Hematopoietic multipotent progenitor cell treated with erythropoietin and hydrocortisone succinate and interleukin-3 and kit ligand, for 4 days (in vitro differentiated cells): ENCODE data around the gene RMC1.
"Not testable (repeated sequence)": the region's sequence is repeated elsewhere in the genome, so short reads cannot be mapped to it uniquely, and the experiment has no call there.

Experiments
- DNase-seq: peaks from one replicate; pipeline ENCODE4 v3.0.0-alpha.2; 2015

Gene RMC1

DNA sequence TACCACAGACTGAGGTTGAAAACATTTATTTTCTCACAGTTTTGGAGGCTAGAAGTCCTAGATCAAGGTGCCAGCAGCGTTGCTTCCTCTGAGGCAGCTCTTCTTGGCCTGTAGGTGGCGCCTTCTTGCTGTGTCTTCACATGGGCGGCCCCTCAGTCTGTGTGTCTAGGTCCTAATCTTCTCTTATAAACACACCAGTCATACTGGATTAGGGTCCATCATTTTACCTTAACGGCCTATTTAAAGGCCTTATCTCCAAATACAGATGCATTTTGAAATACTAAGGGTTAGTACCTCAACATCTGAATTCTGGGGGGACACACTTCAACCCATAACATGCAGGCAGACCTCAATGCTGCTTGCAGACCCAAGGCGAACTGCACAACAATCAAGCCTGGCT is 4.4 kb upstream of the RMC1 start:
- peak; percentile 95 for DNase-seq

DNA sequence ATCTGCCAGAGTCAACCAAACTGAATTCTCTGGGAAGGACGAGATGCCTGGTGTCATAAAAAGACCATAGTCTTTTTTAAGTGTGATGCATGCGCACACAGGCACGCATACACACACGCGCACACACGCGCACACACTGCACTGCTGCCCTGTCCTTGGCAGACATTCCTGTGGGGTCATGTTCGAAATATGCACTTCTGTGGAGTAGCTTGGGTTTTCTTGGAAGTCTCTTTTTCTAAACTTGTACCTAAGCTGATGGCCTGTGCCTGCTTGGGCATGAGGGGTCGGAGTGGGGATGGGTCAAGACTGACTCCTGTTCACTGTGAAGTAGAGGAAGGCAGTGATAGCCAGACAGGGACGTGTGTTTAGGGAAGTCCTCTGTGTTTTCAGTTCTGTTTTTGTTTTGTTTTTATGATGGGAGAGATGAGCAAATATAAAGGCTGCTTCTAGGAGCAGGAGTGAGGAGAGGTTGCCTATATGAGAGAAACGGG is 4.0 kb upstream of the RMC1 start:
- DNase-seq: peak; percentile 10

DNA sequence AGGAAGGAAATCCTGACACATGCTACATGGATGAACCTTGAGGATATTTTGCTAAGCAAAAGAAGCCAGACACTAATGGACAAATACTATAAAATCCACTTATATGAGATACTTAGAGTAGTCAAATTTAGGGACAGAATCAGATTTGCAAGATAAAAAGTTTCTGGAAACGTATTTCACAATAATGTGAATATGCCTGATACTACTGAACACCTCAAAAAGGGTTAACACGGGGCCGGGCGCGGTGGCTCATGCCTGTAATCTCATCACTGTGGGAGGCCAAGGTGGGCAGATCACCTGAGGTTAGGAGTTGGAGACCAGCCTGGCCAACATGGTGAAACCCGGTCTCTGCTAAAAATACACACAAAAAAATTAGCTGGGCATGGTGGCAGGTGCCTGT is 1.7 kb upstream of the RMC1 start:
- no peak for DNase-seq

DNA sequence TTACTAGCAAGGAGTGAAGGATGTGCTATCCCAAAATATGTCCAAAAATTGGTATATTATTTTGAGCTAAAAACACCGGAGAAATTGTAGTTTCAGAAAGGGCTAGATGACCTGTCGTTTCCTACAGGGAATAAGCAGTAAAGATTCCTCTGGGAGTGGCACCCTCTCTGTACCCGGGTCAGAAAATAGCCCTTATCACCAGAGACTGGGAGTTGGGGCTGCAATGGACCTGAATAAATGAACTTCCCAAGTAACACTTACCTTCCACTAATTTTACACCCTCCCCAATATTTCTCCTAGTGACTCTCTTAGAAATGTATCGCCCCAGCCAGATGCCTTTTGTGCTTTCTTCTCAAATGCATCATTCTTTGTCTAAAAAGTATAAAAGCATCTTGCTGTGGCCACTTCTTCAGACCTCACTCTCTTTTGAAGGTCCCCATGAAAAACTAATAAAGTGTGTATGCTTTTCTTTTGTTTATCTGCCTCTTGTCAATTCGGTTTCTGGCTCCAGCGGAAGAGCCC is 734 bp upstream of the RMC1 start:
- no peak for DNase-seq

DNA sequence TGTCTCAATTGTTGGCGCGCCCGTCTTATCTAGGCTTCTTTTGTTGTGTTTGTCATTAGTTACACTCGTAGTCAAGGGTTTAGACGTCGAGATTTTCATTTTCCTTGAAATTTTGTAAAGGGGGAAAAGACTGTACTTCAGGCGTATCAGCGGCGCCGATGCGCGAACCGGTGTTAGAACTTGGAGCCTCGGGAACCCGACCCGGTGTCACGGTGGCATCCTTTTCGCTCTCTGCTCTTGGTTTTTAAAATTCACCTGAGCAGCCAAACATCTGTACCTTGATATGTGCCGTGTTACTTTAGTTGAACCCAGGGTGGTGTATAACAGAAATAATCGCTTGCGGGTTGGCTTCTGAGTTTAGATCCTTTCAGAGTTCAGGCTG is 643 bp downstream of the RMC1 start:
- DNase-seq: peak; percentile 40

DNA sequence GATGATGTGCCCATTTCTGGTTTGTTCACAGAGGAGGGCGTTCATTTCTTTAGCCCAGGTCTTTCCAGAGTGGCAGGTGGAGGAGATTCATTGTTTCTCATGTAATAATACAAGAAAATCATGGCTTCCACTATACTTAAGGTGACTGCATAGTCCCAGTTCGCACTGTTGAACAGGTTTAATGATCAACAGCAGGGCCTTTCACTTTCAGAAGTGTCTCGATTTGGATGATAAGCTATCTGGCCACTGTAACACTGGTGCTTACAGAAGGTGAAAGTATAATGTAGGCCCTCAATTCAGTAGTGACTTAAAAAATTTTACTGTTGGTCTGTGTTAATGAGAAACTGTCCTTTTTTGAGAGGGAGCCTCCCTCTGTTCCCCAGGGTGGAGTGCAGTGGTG is 1.4 kb downstream of the RMC1 start:
- peak; percentile 14 for DNase-seq

DNA sequence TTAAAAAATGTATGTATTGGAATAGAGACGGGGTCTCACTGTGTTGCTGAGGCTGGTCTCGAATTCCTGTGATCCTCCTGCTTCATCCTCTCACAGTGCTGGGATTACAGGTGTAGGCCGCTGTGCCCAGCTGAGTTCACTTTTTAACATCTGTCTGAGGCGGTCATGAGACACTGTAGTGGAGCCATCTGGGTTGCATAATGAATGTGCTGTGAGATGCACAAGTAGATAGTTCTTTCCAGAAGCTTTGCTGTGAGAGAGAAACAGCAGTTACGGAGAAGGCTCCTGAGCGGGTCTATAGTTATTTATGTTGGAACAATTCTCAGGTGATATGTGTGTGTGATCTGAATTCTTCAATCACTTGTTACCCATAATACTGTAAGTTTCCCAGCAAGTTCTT is 3.1 kb downstream of the RMC1 start:
- DNase-seq: no peak

DNA sequence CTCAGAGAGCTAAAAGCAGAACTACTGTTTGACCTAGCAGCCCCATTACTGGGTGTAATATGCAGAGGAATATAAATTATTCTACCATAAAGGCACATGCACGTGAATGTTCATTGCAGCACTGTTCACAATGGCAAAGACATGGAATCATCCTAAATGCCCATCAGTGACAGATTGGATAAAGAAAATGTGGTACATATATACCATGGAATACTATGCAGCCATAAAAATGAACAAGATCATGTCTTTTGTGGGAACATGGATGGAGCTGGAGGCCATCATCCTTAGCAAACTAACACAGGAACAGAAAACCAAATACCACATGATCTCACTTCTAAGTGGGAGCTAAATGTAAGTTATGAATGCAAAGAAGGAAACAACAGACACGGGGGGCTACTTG is 7.6 kb downstream of the RMC1 start:
- not testable (repeated sequence) for DNase-seq

DNA sequence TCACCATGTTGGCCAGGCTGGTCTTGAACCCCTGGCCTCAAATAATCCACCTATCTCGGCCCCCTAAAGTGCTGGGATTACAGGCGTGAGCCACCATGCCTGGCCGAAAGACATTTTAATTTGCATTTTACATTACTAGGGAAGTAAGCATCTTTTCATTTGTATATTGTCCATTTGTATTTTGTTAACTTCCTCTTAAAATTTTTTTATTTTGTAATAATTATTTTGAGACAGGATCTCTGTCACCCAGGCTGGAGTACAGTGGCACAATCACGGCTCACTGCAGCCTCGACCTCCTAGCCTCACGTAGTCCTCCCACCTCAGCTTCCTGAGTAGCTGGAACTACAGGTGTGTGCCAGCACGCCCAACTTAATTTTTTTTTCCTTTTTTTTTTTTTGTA is 8.9 kb downstream of the RMC1 start:
- not testable (repeated sequence) for DNase-seq

DNA sequence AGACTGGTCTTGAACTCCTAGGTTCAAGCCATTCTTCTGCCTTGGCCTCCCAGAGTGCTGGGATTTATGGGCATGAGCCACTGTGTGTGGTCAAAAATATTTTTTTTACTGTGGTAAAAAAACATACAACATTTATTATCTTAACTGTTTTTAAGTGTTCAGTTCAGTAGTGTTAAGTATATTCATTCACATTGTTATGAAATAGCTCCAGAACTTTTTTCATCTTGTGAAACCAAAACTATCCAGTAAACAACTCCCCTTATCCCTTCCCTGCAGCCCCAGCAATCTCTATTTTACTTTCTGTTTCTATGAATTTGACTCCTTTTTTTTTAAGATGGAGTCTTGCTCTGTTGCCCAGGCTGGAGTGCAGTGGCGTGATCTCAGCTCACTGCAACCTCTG is 9.3 kb downstream of the RMC1 start:
- DNase-seq: no peak

DNA sequence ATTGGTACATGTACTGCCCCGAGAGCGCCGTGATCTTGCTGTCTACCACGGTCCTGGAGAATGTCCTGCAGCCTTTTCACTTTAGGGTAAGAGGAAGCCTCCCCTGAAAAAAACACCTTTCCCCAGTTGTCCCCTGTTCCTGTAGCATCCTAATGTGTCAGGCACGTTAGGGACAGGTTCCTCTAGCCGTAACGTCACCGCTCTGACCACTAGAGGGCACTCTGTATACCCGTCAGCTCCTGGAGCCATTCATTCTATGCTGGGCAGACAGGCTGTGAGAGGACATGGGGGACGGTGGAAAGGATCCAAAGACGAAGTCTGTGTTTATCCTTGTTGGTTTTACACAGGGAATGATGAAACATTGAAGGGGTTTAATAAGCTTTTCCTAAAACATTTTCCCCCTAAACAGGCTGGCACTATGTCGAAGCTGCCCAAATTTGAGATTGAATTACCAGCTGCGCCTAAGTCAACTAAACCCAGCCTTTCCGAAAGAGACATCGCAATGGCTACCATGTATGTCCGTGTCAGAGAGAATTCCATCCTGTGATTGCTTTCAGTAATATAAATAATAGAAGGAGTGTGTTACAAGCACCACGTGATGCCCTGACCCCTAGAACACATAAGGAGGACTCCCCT is 12.7 kb downstream of the RMC1 start:
- peak; percentile 90 for DNase-seq

DNA sequence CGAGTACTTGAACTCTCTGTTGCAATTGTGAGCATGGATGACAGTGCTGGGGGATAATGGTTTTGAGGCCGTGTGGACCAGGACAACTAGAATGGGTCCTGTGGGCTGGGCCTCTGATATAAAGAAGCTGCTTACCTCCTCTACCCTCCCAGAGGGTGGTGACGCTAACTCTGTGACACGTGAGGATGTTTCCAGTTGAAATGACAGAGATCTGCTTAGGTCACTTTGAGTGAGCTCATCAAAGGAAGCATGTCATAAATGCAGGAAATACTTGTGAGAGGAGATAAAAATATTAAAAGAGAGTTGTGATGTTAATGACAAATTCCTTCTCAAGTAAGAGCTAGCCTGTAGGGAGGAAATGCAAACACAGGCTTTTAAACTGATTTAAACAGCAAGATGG is 16.4 kb downstream of the RMC1 start:
- DNase-seq: peak; percentile 24

DNA sequence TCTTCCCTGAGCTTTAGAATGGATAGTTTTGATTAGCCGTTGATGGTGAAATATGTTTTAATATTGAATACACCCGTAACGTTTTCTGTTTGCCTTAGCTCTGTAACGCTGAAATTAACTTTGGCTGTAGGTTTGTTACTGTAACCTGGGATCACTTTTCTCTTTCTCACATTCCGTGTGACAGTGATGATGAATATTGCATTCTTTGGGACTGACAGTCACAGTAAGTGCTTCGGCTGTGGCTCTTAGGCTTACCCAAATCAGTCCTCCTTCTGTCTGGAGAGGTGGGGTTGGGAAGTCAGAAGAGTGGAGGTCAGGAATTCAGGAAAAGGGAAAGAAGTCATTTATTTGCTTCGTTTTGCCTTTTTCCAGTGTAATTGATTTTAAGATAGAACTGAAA is 18.0 kb downstream of the RMC1 start:
- no peak for DNase-seq

DNA sequence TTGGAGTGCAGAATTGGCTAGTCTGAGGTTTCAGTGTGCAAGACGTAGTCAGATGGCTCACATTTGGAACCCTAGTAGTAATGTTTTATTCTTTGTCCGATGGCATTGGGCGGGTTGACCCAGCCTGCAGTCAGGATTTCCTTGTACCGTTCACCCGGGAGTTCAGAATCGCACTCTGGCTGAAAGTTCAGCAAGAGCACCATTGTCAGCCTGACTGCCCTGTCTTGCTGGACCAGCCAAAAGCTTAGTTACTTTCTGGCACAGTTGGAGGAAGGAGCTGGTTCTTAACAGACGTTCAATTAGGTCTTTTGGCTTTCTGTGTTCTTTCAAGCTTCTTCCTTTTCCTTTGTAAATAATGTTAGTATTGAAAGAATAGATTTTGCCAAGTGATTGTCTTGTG is 18.6 kb downstream of the RMC1 start:
- no peak for DNase-seq

DNA sequence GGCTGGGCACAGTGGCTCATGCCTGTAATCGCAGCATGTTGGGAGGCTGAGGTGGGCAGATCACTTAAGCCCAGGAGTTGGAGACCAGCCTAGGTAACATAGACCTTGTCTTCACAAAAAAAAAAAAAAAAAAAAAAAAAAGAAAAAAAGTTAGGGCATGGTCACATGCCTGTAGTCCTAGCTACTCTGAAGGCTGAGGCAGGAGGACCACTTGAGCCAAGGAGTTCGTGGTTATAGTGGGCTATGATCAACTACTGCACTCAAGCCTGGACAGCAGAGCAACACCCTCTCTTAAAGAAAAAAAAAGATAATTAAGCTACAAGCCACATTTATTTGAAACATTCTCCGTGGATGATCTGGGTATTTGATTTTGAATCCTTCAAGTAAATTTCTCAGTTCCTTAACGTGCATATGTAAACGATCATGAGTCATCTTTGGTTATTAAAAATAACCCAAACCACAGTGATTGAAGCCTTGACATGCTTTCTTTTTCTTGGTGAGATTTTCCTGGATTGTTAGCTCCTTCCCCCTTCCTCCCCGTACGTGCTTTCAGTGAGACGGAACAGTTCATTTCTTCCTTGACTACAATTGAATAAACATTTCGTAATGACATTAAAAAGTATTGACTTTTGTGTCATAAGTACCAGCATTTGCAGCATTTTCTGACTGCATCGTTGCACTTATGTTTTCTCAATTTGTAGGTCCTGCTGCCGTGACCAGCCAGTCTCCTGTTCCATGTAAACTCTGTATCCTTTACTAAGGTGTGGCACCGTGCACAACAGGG is 20.3 kb downstream of the RMC1 start:
- DNase-seq: no peak

DNA sequence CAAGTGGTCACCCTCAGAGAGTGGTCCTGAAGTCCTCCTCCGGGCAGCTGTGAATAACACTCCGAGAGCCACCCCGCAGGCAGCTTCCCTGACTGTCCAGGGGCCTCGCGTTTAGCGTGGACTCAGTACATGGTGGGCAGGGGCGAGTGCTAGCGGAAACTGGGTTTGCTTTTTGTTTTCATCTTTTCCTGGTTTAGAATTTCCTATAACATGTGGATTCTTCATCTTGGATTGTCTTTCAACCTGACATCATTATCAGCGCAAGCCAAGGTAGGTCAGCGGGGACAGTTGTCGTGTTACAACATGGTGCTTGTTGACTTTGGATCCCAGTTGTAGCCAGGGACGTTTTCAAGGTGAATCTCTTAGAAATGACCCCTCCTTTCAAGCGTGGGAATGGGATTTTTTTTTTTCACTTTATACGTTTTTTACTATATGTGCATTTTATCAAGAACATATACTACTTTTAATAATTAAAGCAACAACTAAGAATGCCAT is 20.9 kb downstream of the RMC1 start:
- no peak for DNase-seq

DNA sequence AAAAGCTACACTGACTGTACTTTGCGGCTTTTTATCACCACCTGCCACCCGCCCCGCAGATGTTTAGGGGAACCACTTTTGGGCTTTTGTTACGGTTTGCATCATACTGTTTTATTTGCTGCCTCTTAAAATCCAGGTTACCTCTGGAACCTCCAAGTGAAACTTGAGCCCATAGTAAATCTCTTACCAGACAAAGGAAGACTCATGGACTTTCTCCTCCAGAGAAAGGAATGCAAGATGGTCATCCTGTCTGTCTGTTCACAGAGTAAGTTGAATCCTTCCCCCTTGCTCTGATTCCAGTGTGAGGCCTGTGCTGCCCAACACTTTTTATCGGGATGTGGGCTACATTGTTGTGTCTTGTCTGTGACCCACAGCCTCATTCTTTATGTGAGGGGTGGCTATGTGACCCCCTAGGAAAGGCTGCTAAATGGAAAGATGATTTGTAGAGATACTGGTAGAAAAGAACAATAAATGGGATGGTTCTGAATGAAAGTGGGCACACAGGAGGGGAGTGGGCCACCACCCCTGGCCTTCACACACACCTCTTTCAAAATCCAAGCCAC is 23.3 kb downstream of the RMC1 start:
- DNase-seq: no peak

DNA sequence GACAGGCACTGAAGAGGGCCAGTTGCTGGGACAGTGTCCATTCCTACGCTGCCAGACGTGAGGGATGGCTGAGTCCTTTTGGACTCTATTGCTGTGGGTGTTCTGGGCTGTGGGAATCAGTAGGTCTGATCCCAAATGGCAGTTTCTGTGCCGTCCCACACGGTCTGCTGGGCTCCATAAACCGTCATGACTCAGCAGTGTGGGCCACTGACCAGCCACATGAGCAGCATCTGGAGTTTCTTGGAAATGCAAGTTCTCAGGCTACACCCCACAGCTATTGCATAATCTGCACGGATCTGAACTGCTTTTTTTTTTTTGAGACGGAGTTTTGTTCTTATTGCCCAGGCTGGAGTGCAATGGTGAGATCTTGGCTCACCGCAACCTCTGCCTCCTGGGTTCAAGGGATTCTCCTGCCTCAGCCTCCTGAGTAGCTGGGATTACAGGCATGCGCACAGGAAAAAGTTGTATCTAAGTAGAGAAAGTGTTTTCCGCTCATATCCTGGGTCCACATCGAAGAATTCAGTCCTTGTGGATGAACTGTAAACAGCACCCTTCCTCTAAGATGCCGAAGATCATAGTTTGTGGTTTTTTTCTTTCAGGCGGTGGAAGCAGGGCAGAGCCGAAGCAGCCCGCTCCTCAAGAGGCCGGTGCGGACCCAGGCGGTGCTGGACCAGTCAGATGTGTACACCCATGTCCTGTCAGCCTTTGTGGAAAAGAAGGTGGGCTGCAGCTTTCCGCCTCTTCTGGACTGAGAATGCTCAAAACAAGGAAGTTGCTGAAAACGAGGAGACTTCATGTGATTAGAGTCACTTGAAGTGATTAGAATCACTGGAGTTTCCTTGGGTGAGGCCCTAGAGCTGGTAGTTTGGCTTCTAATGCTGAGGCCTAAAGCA is 25.5 kb downstream of the RMC1 start:
- peak; percentile 45 for DNase-seq

DNA sequence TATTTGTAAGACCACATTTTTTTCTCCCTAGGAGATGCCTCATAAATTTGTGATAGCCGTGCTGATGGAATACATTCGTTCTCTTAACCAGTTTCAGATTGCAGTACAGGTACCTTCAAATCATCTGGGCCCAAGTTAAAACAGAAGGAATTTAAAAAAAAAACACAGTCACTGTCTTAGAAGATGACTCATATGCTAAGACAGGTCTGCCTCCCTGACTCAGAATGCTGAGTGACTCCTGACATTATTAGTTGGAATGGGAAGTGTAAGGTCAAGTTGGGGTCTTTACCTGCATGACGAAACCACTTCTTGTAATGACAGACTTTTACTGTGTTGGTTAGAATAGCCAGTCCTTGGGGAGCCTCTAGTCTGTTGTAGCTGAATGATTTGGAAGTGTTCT is 26.3 kb downstream of the RMC1 start:
- DNase-seq: no peak

DNA sequence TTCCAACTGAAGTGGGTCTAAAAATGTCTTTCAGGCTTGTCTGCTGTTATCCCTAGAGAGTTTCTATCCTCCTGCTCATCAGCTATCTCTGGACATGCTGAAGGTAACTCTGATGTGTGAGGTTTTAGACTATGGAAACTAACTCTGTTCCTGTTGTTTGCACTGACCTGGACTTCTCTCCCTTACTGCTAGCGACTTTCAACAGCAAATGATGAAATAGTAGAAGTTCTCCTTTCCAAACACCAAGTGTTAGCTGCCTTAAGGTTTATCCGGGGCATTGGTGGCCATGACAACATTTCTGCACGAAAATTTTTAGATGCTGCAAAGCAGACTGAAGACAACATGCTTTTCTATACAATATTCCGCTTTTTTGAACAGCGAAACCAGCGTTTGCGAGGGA is 26.9 kb downstream of the RMC1 start:
- DNase-seq: no peak

DNA sequence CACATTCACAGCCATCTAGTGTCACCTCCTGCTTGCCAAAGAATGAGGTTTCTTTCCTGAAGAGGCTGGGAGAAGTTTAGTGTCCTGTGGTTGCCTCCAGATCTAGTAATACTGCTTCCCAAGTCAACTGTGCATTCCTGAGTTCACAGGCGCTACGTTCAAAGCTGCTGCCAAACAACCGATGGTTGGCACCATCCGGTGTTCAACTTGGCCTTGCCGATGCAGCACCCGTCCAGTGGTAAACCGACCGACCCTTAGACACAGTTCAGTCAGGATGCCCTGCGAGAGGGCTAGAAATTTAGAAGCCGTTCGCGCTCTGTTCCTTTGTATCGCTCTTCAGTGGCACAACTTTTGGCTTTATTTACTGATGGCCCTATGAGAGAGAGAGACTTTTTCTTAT is 28.6 kb downstream of the RMC1 start:
- no peak for DNase-seq

DNA sequence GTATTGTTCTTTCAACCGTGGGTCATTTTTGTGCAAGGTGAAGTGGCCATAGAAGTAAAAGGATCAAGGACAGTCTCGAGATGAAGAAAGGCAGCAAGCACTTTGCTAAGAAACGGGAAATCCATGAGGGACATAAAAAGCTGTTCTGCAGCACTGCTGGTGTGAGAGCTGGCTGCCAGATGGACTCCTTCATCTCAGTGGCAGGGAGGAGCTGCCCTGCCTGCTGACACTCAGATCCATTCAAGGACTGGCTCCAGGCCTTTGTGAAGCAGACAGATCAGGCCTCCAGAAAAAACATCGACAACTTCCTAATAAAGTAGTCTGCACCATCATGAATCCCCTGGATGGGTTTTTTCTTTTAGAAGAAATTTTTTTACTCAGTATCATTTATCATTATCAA is 29.5 kb downstream of the RMC1 start:
- no peak for DNase-seq

DNA sequence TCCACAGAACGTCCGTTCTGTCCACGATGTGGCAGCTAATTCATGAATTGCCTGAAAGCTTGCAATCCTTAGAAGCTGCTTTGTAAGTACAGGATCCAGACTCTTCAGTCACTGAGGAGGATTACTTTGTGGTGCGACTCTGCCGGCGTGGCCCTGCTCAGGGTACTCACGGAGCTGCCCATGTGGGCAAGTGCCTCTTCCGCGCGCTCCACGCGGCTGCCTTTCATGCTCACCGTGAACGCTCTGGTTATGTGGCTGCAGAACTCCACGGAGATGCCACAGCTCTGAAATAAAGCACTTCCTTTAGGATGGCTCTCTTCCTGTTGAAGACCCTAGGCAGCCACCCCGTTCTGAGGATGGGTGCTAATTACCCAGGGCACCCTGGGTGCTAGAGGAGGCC is 31.0 kb downstream of the RMC1 start:
- DNase-seq: no peak
